Ishikawa (cell line): ENCODE results near the gene GTF3C5.
"Not testable (repeated sequence)": the region's sequence is repeated elsewhere in the genome, so short reads cannot be mapped to it uniquely, and the experiment has no call there.

Experiments used
- CEBPB ChIP-seq: IDR thresholded peaks from 2 replicates; pipeline ENCODE4 v1.6.1; 2012
- CREB1 ChIP-seq: IDR thresholded peaks from 2 replicates; pipeline ENCODE4 v1.6.1; 2012; ENCODE audit warnings: low read depth
- EGR1 ChIP-seq: IDR thresholded peaks from 2 replicates; pipeline ENCODE4 v1.6.1; 2012
- FOXM1 ChIP-seq: IDR thresholded peaks from 2 replicates; pipeline ENCODE4 v1.6.1; 2012; ENCODE audit warnings: low read depth, borderline replicate concordance
- REST ChIP-seq: IDR thresholded peaks from 2 replicates; pipeline ENCODE4 v1.6.1; 2012; ENCODE audit warnings: low read depth, mild to moderate bottlenecking
- YY1 ChIP-seq: IDR thresholded peaks from 2 replicates; pipeline ENCODE4 v1.6.1; 2012; ENCODE audit warnings: low read depth

- not testable (repeated sequence) for TF ChIP-seq CREB1, FOXM1, CEBPB, REST, EGR1, YY1
Measured at GRCh38 chr9:133040892-133041479, 10.2 kb downstream of the GTF3C5 start.
